H9 (cell line): ENCODE measurements around the gene CACNA2D3. TPM values are rescaled to one million over a fixed set of nuclear protein-coding genes. Genes with fewer than 3 reads are reported as not detected.

ENCODE experiments used
- DNase-seq: peaks from one replicate; pipeline ENCODE4 v3.0.0-alpha.2; 2017
- H2AFZ ChIP-seq: one replicate; pipeline ENCODE4 v1.6.1; 2013; ENCODE audit warnings: mild to moderate bottlenecking, low read length, control low read depth, moderate library complexity
- H2AK5ac ChIP-seq: 2 replicates; pipeline ENCODE4 v1.6.1; 2013; ENCODE audit warnings: low read length, control low read depth, mixed read lengths; ENCODE audit not compliant: insufficient read length
- H2BK120ac ChIP-seq: one replicate; pipeline ENCODE4 v1.6.1; 2013; ENCODE audit warnings: low read depth, mild to moderate bottlenecking, low read length, control low read depth, inconsistent platforms; ENCODE audit not compliant: poor library complexity, severe bottlenecking
- H2BK12ac ChIP-seq: 2 replicates; pipeline ENCODE4 v1.6.1; 2013; ENCODE audit warnings: low read length, control low read depth, mixed read lengths, low read depth; ENCODE audit not compliant: insufficient read length
- H2BK15ac ChIP-seq: 2 replicates; pipeline ENCODE4 v1.6.1; 2013; ENCODE audit warnings: low read depth, low read length, control low read depth
- H2BK20ac ChIP-seq: one replicate; pipeline ENCODE4 v1.6.1; 2013; ENCODE audit warnings: low read depth, mild to moderate bottlenecking, low read length, control low read depth, inconsistent platforms; ENCODE audit not compliant: poor library complexity, severe bottlenecking
- H2BK5ac ChIP-seq: 2 replicates; pipeline ENCODE4 v1.6.1; 2013; ENCODE audit warnings: low read length, control low read depth, mixed read lengths; ENCODE audit not compliant: insufficient read length
- H3K14ac ChIP-seq: 2 replicates; pipeline ENCODE4 v1.6.1; 2013; ENCODE audit warnings: low read length, control low read depth; ENCODE audit not compliant: insufficient read depth
- H3K18ac ChIP-seq: 2 replicates; pipeline ENCODE4 v1.6.1; 2013; ENCODE audit warnings: low read depth, mild to moderate bottlenecking, mixed read lengths, low read length, control low read depth; ENCODE audit not compliant: insufficient read length
- H3K23ac ChIP-seq: 2 replicates; pipeline ENCODE4 v1.6.1; 2013; ENCODE audit warnings: low read length, control low read depth, mixed read lengths, low read depth; ENCODE audit not compliant: insufficient read length
- H3K23me2 ChIP-seq: 2 replicates; pipeline ENCODE4 v1.6.1; 2013; ENCODE audit warnings: low read depth, mild to moderate bottlenecking, mixed read lengths, low read length, control low read depth; ENCODE audit not compliant: insufficient read length, poor library complexity, severe bottlenecking
- H3K27ac ChIP-seq: 2 replicates; pipeline ENCODE4 v1.5.1; 2013; ENCODE audit warnings: low read length, control low read depth, mixed read lengths, low read depth; ENCODE audit not compliant: insufficient read length
- H3K27me3 ChIP-seq: 2 replicates; pipeline ENCODE4 v1.6.1; 2013; ENCODE audit warnings: low read length, control low read depth, inconsistent platforms; ENCODE audit not compliant: insufficient read depth
- H3K4ac ChIP-seq: 2 replicates; pipeline ENCODE4 v1.6.1; 2013; ENCODE audit warnings: low read depth, mild to moderate bottlenecking, control low read depth, inconsistent platforms, low read length, moderate library complexity
- H3K4me1 ChIP-seq: 2 replicates; pipeline ENCODE4 v1.6.1; 2013; ENCODE audit warnings: low read length, control low read depth, inconsistent platforms; ENCODE audit not compliant: insufficient read depth
- H3K4me2 ChIP-seq: 2 replicates; pipeline ENCODE4 v1.6.1; 2013; ENCODE audit warnings: low read length, control low read depth, mixed read lengths; ENCODE audit not compliant: insufficient read length, insufficient read depth
- H3K56ac ChIP-seq: 2 replicates; pipeline ENCODE4 v1.6.1; 2013; ENCODE audit warnings: low read depth, mild to moderate bottlenecking, mixed read lengths, low read length, control low read depth; ENCODE audit not compliant: insufficient read length
- H3K79me1 ChIP-seq: 2 replicates; pipeline ENCODE4 v1.6.1; 2013; ENCODE audit warnings: low read depth, mild to moderate bottlenecking, moderate library complexity, low read length, control low read depth, inconsistent platforms; ENCODE audit not compliant: insufficient read depth, poor library complexity, severe bottlenecking
- H3K79me2 ChIP-seq: 2 replicates; pipeline ENCODE4 v1.6.1; 2013; ENCODE audit warnings: low read length, control low read depth, inconsistent platforms; ENCODE audit not compliant: insufficient read depth
- H3K9ac ChIP-seq: 2 replicates; pipeline ENCODE4 v1.6.1; 2013; ENCODE audit warnings: low read length, control low read depth, mixed read lengths; ENCODE audit not compliant: insufficient read length; ENCODE audit errors: extremely low read depth
- H3K9me3 ChIP-seq: one replicate; pipeline ENCODE4 v1.6.1; 2013; ENCODE audit warnings: low read depth, low read length, inconsistent platforms; ENCODE audit not compliant: control insufficient read depth
- H3T11ph ChIP-seq: one replicate; pipeline ENCODE4 v1.6.1; 2013; ENCODE audit warnings: mild to moderate bottlenecking, low read length, control low read depth, inconsistent platforms
- H4K20me1 ChIP-seq: one replicate; pipeline ENCODE4 v1.6.1; 2013; ENCODE audit not compliant: control insufficient read depth, insufficient read length, insufficient read depth
- H4K5ac ChIP-seq: 2 replicates; pipeline ENCODE4 v1.6.1; 2013; ENCODE audit warnings: low read depth, mild to moderate bottlenecking, mixed read lengths, low read length, control low read depth; ENCODE audit not compliant: insufficient read length
- H4K8ac ChIP-seq: replicated peaks from 2 replicates; pipeline ENCODE4 v1.6.1; 2013; ENCODE audit warnings: low read length, control low read depth, mixed read lengths, low read depth; ENCODE audit not compliant: insufficient read length
- H4K91ac ChIP-seq: 2 replicates; pipeline ENCODE4 v1.6.1; 2013; ENCODE audit warnings: low read depth, mild to moderate bottlenecking, moderate library complexity, mixed read lengths, low read length, control low read depth; ENCODE audit not compliant: insufficient read length
- H3K27ac Mint-ChIP-seq, 3 experiments: 2 replicates in 2 of 3; 3 replicates in 1 of 3; pipeline ENCODE4 v1.8.0; 2020 to 2021; ENCODE audit warnings: mixed read lengths in 3 of 3, mild to moderate bottlenecking in 1 of 3, moderate library complexity in 1 of 3
- H3K27me3 Mint-ChIP-seq: 2 replicates; pipeline ENCODE4 v1.8.0; 2021; ENCODE audit warnings: low read depth, mild to moderate bottlenecking, moderate library complexity, mixed read lengths
- H3K36me3 Mint-ChIP-seq, 3 experiments: 2 replicates in 2 of 3; 3 replicates in 1 of 3; pipeline ENCODE4 v1.8.0; 2020 to 2021; ENCODE audit warnings: low read depth in 3 of 3, mixed read lengths in 3 of 3; ENCODE audit not compliant: insufficient read depth in 1 of 3
- H3K4me1 Mint-ChIP-seq, 2 experiments: 2 replicates each; pipeline ENCODE4 v1.8.0; 2020; ENCODE audit warnings: mixed read lengths in 2 of 2
- H3K4me3 Mint-ChIP-seq, 2 experiments: 2 replicates in 1 of 2; 3 replicates in 1 of 2; pipeline ENCODE4 v1.8.0; 2020 to 2021; ENCODE audit warnings: mild to moderate bottlenecking in 2 of 2, mixed read lengths in 2 of 2, moderate library complexity in 1 of 2
- H3K9me3 Mint-ChIP-seq, 2 experiments: 2 replicates in 1 of 2; 3 replicates in 1 of 2; pipeline ENCODE4 v1.8.0; 2020; ENCODE audit warnings: mild to moderate bottlenecking in 2 of 2, mixed read lengths in 2 of 2, moderate library complexity in 1 of 2
- CTCF ChIP-seq: fragments of 200-600 bp; sonication (generic); conservative IDR thresholded peaks from 3 replicates; pipeline ENCODE4 v1.8.0; 2021; ENCODE audit warnings: antibody characterized with exemption, mild to moderate bottlenecking
- whole genome bisulfite sequencing: extraction: QIAGEN DNeasy Blood & Tissue Kit; methylation state at CpG from one replicate; pipeline ENCODE4 v1.1.7; 2013; ENCODE audit warnings: missing lambda C conversion rate, low lambda C conversion rate, mixed read lengths; ENCODE audit not compliant: insufficient read length; ENCODE audit errors: extremely low coverage; 5-methylcytosine and 5-hydroxymethylcytosine counted together
- total RNA-seq: library from RNA; stranded (reverse); gene quantifications from 2 replicates; pipeline ENCODE4 v1.2.1, GENCODE V29; 2021

Gene CACNA2D3
- total RNA-seq, 1 experiment from 2014 or later: 3.2 TPM

DNA sequence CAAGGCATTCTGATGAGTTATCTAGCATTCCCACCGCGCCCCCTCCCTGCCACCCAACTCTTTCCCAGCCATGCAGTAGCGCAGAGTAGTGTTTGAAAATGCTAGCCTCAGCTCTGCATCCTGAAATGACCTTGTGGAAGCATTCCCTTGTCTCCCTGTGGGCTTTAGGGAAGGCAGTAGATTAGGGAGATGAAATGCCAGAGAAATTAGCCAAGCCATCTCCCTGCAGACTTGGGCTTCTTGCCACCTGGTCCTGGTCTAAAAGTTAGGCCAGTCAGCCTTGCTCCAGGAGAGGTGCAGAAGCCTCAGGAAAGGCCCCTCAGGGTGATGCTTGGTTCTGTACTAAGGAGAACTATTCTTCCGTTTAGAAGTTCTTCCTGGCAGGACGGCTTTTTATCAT is 231.2 kb downstream of the CACNA2D3 start:
- no peak for TF ChIP-seq CTCF
- no peak overlapping the region for H3K9ac ChIP-seq
- Mint-ChIP-seq H3K9me3 (no peaks in the 10 kb centered on the region; a peak in 1 of 5 replicates), H3K27ac (no peak overlapping the region), H3K27me3 (no peaks in the 10 kb centered on the region), H3K4me3 (no peak overlapping the region), H3K36me3 (no peaks in the 10 kb centered on the region), H3K4me1 (peaks cover 17 to 25% of the 10 kb centered on the region in 2 experiments)
- no peaks in the 10 kb centered on the region for H3K4me1 ChIP-seq
- H3K27ac ChIP-seq: no peak overlapping the region
- no peaks in the 10 kb centered on the region for H3K79me1 ChIP-seq
- no peaks in the 10 kb centered on the region for H3K23me2 ChIP-seq
- H2BK120ac ChIP-seq: no peak overlapping the region
- H3K4ac ChIP-seq: no peak overlapping the region
- H3K23ac ChIP-seq: no peak overlapping the region
- no CpG with 5 or more reads among the region's 5 CpGs for WGBS
- no peak overlapping the region for H4K8ac ChIP-seq
- no peaks in the 10 kb centered on the region for H3K9me3 ChIP-seq
- no peaks in the 10 kb centered on the region for H3K79me2 ChIP-seq
- H2BK20ac ChIP-seq: no peak overlapping the region
- H3K14ac ChIP-seq: no peak overlapping the region
- H4K5ac ChIP-seq: no peak overlapping the region
- H2BK15ac ChIP-seq: no peak overlapping the region
- no peak overlapping the region for H3T11ph ChIP-seq
- no peak overlapping the region for H2BK12ac ChIP-seq
- no peaks in the 10 kb centered on the region for H4K20me1 ChIP-seq
- no peak for DNase-seq
- no peaks in the 10 kb centered on the region for H3K27me3 ChIP-seq
- no peak overlapping the region for H4K91ac ChIP-seq
- H3K56ac ChIP-seq: no peak overlapping the region
- H2AFZ ChIP-seq: no peak overlapping the region
- H2BK5ac ChIP-seq: no peak overlapping the region
- no peak overlapping the region for H3K18ac ChIP-seq
- no peak overlapping the region for H2AK5ac ChIP-seq
- no peak overlapping the region for H3K4me2 ChIP-seq
